Stimulated activated CD8-positive, alpha-beta memory T cell treated with anti-CD3 and anti-CD28 coated beads, Interleukin-4, amount 100 ng/mL, for 24 hours (primary cell): ENCODE measurements around the gene GATAD1.
"Not testable (repeated sequence)": the region's sequence is repeated elsewhere in the genome, so short reads cannot be mapped to it uniquely, and the experiment has no call there.

Experiments used
- DNase-seq: peaks from one replicate; pipeline ENCODE4 v3.0.0-alpha.2; 2020; ENCODE audit warnings: low read depth

Gene GATAD1

GRCh38 chr7:92436612-92437445 is 10.5 kb upstream of the GATAD1 start:
- no peak for DNase-seq

- DNase-seq = no peak
Observed at GRCh38 chr7:92437956-92438491, 9.3 kb upstream of the GATAD1 start.

GRCh38 chr7:92442720-92443119 is 4.6 kb upstream of the GATAD1 start:
- not testable (repeated sequence) for DNase-seq

- DNase-seq = no peak
Observed at GRCh38 chr7:92446869-92447344, 375 bp upstream of the GATAD1 start.

GRCh38 chr7:92448205-92448747 is 994 bp downstream of the GATAD1 start:
- DNase-seq = no peak

GRCh38 chr7:92451645-92452044 is 4.4 kb downstream of the GATAD1 start:
- no peak for DNase-seq

- no peak for DNase-seq
Observed at GRCh38 chr7:92456236-92456635, 9.0 kb downstream of the GATAD1 start.

GRCh38 chr7:92460109-92460508 is 12.8 kb downstream of the GATAD1 start:
- DNase-seq = no peak

GRCh38 chr7:92460510-92460909 is 13.2 kb downstream of the GATAD1 start:
- no peak for DNase-seq

GRCh38 chr7:92461027-92462003 is 14.0 kb downstream of the GATAD1 start:
- DNase-seq = no peak

GRCh38 chr7:92462560-92462959 is 15.3 kb downstream of the GATAD1 start:
- no peak for DNase-seq

- DNase-seq = no peak
Observed at GRCh38 chr7:92464515-92464914, 17.2 kb downstream of the GATAD1 start.

GRCh38 chr7:92466682-92467081 is 19.4 kb downstream of the GATAD1 start:
- no peak for DNase-seq

GRCh38 chr7:92468589-92468988 is 21.3 kb downstream of the GATAD1 start:
- not testable (repeated sequence) for DNase-seq

GRCh38 chr7:92473989-92474388 is 26.7 kb downstream of the GATAD1 start:
- DNase-seq = not testable (repeated sequence)

- not testable (repeated sequence) for DNase-seq
Observed at GRCh38 chr7:92475261-92475770, 28.0 kb downstream of the GATAD1 start.

GRCh38 chr7:92475851-92476590 is 28.7 kb downstream of the GATAD1 start:
- DNase-seq = not testable (repeated sequence)

GRCh38 chr7:92477681-92478080 is 30.4 kb downstream of the GATAD1 start, which contains the start of gene ERVW-1:
Gene ERVW-1, minus strand, starts transcription at chr7:92477946. Its CDS starts 7,565 bp downstream, at chr7:92470381.
- not testable (repeated sequence) for DNase-seq

- no peak for DNase-seq
Observed at GRCh38 chr7:92478095-92478494, 30.8 kb downstream of the GATAD1 start.

GRCh38 chr7:92478711-92479110 is 31.4 kb downstream of the GATAD1 start:
- no peak for DNase-seq

GRCh38 chr7:92479146-92479545 is 31.9 kb downstream of the GATAD1 start:
- DNase-seq = not testable (repeated sequence)
